ENCODE results near the gene ELAVL1.

ELAVL1 gene

DNA sequence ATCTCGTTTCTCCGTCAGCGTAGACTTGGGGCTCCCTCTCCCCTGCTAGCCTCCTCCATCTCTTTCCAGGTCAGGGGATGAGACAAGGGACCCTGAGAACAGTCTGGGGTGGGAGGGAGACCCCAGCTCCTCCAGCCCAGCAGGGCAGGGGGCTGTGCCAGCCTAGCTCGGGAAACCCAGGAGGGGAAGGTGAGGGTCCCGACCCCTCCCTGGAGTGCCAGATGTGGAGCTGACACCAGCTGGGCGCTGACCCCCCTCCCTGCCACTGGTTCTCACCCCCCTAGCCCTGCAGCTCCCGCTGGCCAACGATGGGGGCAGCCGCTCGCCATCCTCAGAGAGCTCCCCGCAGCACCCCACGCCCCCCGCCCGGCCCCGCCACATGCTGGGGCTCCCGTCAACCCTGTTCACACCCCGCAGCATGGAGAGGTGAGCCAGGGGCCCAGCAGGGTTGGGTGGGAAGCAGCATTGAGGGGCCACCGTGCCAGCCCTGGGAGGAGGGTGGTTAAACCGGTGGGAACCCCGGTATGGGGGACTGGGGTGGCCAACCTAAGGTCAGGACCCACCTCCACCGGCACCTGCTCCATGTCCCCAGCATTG, 95.9 kb downstream of the ELAVL1 start:
- no peak for DNase-seq (ENCODE audit: low spot score)

GRCh38 chr19:7908742-7909461, 96.5 kb downstream of the ELAVL1 start:
- DNase-seq (ENCODE audit: low spot score), result no peak

Measured in kidney tubule cell (primary cell).